Activated B cell treated with CpG ODN at 0.5 μM for 24 hours (primary cell): ENCODE measurements around the gene SLC37A1. TPM values are rescaled to one million over a fixed set of nuclear protein-coding genes. Genes with fewer than 3 reads are reported as not detected.

Experiments used
- ATAC-seq: fragments of 200-7000 bp; cut with Tn5 transposase; one replicate; pipeline ENCODE4 v1.10.0; 2021; ENCODE audit warnings: low read depth, mild to moderate bottlenecking, moderate library complexity
- CTCF ChIA-PET: fragments of 350-600 bp; sonication (Branson Sonifier 250); formaldehyde crosslinking; loops from one replicate; lab custom pipeline; 2021; ENCODE audit warnings: antibody characterized with exemption; lab: Charles Lee
- POLR2A ChIA-PET: fragments of 350-600 bp; sonication (Branson Sonifier 250); formaldehyde crosslinking; loops from one replicate; lab custom pipeline; 2021; ENCODE audit warnings: antibody characterized with exemption; lab: Charles Lee
- DNase-seq: peaks from one replicate; pipeline ENCODE4 v3.0.0; 2022
- H3K27ac Mint-ChIP-seq: one replicate; pipeline ENCODE4 v1.8.0; 2020; ENCODE audit warnings: mixed read lengths
- H3K27me3 Mint-ChIP-seq: one replicate; pipeline ENCODE4 v1.8.0; 2021; ENCODE audit warnings: mixed read lengths
- H3K36me3 Mint-ChIP-seq: one replicate; pipeline ENCODE4 v1.8.0; 2021; ENCODE audit warnings: low read depth, mixed read lengths
- H3K4me1 Mint-ChIP-seq: one replicate; pipeline ENCODE4 v1.8.0; 2021; ENCODE audit warnings: mixed read lengths
- H3K4me3 Mint-ChIP-seq: one replicate; pipeline ENCODE4 v1.8.0; 2020; ENCODE audit warnings: mild to moderate bottlenecking, mixed read lengths
- H3K9me3 Mint-ChIP-seq: one replicate; pipeline ENCODE4 v1.8.0; 2020; ENCODE audit warnings: mixed read lengths
- intact Hi-C: fragments of 100-400 bp; cut with micrococcal nuclease; formaldehyde crosslinking; loops from one replicate; pipeline ENCODE4 v1.15.1; 2024
- total RNA-seq: library from RNA; stranded (reverse); gene quantifications from 2 replicates; pipeline ENCODE4 v1.2.3, GENCODE V29; 2022
- TF ChIP-seq, protein P1 (sequence below): fragments of 200-600 bp; IDR thresholded peaks from one replicate; pipeline ENCODE4 v1.8.0; 2022; ENCODE audit warnings: antibody characterized with exemption, mild to moderate bottlenecking

SLC37A1 gene
- total RNA-seq, 1 donor from 2014 or later, result 47.9 TPM

GRCh38 chr21:42496120-42496838 lies 17.4 kb upstream of the SLC37A1 start, which contains the start of gene RSPH1:
Gene RSPH1 (minus strand): TSS chr21:42496224. CDS start chr21:42496186, 38 bp downstream.
- DNase-seq (peak; percentile 99), ATAC-seq (peak; percentile 96)
- no peaks in the 10 kb centered on the region for H3K27me3 Mint-ChIP-seq
- peaks cover 13% of the 10 kb centered on the region for H3K4me1 Mint-ChIP-seq
- intact Hi-C loops, result loop anchor here (1.0 to 5.0 kb wide), 9 partner anchors 9 to 617 kb away; partner anchors contain the start of genes PKNOX1 and PRDM15
- H3K36me3 Mint-ChIP-seq, result no peaks in the 10 kb centered on the region
- H3K9me3 Mint-ChIP-seq, result no peaks in the 10 kb centered on the region
- peak within 1 kb of the TSS; percentile 88 for H3K4me3 Mint-ChIP-seq
- H3K27ac Mint-ChIP-seq, result peak within 1 kb of the TSS; percentile 83
- TF ChIP-seq, protein P1, sequence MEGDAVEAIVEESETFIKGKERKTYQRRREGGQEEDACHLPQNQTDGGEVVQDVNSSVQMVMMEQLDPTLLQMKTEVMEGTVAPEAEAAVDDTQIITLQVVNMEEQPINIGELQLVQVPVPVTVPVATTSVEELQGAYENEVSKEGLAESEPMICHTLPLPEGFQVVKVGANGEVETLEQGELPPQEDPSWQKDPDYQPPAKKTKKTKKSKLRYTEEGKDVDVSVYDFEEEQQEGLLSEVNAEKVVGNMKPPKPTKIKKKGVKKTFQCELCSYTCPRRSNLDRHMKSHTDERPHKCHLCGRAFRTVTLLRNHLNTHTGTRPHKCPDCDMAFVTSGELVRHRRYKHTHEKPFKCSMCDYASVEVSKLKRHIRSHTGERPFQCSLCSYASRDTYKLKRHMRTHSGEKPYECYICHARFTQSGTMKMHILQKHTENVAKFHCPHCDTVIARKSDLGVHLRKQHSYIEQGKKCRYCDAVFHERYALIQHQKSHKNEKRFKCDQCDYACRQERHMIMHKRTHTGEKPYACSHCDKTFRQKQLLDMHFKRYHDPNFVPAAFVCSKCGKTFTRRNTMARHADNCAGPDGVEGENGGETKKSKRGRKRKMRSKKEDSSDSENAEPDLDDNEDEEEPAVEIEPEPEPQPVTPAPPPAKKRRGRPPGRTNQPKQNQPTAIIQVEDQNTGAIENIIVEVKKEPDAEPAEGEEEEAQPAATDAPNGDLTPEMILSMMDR, result no peak
- POLR2A ChIA-PET, result interaction anchor here (0.5 to 2.1 kb wide), 8 partner anchors 11 to 39 kb away, joined by 3 to 9 read pairs (median 5); partner anchors contain the start of gene SLC37A1
- CTCF ChIA-PET, result interaction anchor here (0.9 to 1.4 kb wide), 2 partner anchors 16 to 40 kb away, joined by 3 to 4 read pairs; no protein-coding TSS in a partner anchor

- Mint-ChIP-seq H3K4me3 (peak overlapping the region; percentile 88), H3K36me3 (no peaks in the 10 kb centered on the region), H3K4me1 (peaks cover 13% of the 10 kb centered on the region), H3K27ac (peak overlapping the region; percentile 83), H3K9me3 (no peaks in the 10 kb centered on the region), H3K27me3 (no peaks in the 10 kb centered on the region)
- TF ChIP-seq, protein P1, result no peak
- CTCF ChIA-PET, result interaction anchor here (0.9 to 1.4 kb wide), 2 partner anchors 15 to 39 kb away, joined by 3 to 4 read pairs; no protein-coding TSS in a partner anchor
- intact Hi-C loops, result loop anchor here (1.0 to 5.0 kb wide), 9 partner anchors 8 to 618 kb away; partner anchors contain the start of genes PKNOX1 and PRDM15
- DNase-seq (no peak), ATAC-seq (no peak)
- POLR2A ChIA-PET, result interaction anchor here (0.7 to 2.1 kb wide), 7 partner anchors 15 to 100 kb away, joined by 3 to 9 read pairs (median 5); partner anchors contain the start of gene SLC37A1
Measured at GRCh38 chr21:42496839-42497202, 16.8 kb upstream of the SLC37A1 start.

DNA sequence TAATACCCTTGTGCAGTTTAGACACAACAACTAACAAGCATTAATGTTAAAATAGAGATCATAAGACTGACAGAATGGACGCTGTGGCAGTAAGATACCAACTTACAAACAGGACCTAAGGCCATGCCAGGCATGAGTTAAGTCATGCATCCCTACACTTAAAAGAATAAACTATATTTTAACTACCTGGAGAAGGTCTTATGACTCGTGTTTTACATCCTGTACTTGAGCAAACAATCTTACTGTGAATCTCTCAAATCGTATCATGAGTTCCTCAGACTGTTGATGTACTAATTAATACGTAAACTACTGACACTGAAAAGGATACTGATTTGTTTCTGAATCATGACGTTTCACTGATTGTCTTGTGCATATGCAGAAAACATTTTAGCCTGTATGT lies 15.6 kb upstream of the SLC37A1 start:
- Mint-ChIP-seq H3K9me3 (no peaks in the 10 kb centered on the region), H3K27me3 (no peaks in the 10 kb centered on the region), H3K36me3 (no peaks in the 10 kb centered on the region), H3K4me1 (peaks cover 13% of the 10 kb centered on the region), H3K4me3 (no peak overlapping the region), H3K27ac (no peak overlapping the region)
- TF ChIP-seq, protein P1, result no peak
- ChIA-PET CTCF (interaction anchor here (1.4 kb wide), 1 partner anchor 38 kb away, joined by 4 read pairs; no protein-coding TSS in a partner anchor), POLR2A (no interaction called here)
- DNase-seq, result no peak
- no peak for ATAC-seq
- intact Hi-C loops, result loop anchor here (5.0 kb wide), 1 partner anchor 474 kb away; the partner anchor contains the start of gene PKNOX1

DNA sequence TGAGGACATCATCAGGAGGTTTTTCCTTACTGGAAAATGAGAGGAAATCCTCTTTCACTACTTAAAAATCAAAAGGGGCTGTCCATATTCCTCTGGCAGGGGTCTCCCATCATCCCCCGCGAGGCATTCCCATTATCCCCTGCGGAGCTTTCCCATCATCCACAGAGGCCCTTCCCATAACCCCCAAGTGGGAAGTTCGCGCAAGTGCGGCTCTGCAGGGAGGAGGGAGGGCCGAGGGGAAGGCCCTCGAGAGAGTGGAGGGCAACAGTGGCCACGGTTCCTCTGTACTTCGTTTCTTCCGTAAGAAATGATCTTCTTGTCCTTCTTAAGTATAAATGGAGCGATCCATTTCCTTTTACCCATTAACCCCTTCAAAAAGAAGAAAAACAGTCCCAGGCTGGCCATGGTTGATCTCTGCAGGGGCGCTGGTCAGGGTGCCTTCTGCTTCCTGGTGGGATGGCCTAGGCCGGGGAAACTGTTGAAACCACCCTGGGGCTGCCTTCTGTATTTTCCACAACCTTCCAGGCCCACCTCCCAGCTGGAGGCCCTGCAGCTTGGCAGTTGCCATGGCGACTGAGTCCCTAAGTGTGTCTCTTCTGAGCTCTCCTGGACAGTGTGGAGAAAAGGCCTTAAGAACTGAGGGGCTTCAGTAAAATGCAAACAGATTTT lies 14.1 kb upstream of the SLC37A1 start:
- no peak for ATAC-seq
- no peaks in the 10 kb centered on the region for H3K36me3 Mint-ChIP-seq
- peaks cover 25% of the 10 kb centered on the region for H3K4me1 Mint-ChIP-seq
- no peaks in the 10 kb centered on the region for H3K27me3 Mint-ChIP-seq
- H3K4me3 Mint-ChIP-seq, result no peak overlapping the region
- H3K9me3 Mint-ChIP-seq, result no peaks in the 10 kb centered on the region
- ChIA-PET CTCF (no interaction called here), POLR2A (no interaction called here)
- no peak overlapping the region for H3K27ac Mint-ChIP-seq
- intact Hi-C loops, result loop anchor here (5.0 kb wide), 1 partner anchor 473 kb away; the partner anchor contains the start of gene PKNOX1
- TF ChIP-seq, protein P1, result no peak
- no peak for DNase-seq

GRCh38 chr21:42500225-42500624 lies 13.4 kb upstream of the SLC37A1 start:
- ATAC-seq (no peak), DNase-seq (no peak)
- H3K9me3 Mint-ChIP-seq, result no peaks in the 10 kb centered on the region
- H3K4me1 Mint-ChIP-seq, result peaks cover 31% of the 10 kb centered on the region
- no peak overlapping the region for H3K27ac Mint-ChIP-seq
- ChIA-PET CTCF (no interaction called here), POLR2A (no interaction called here)
- H3K4me3 Mint-ChIP-seq, result no peak overlapping the region
- no peaks in the 10 kb centered on the region for H3K27me3 Mint-ChIP-seq
- intact Hi-C loops, result no loop called here
- no peaks in the 10 kb centered on the region for H3K36me3 Mint-ChIP-seq
- TF ChIP-seq, protein P1, result no peak
